HepG2 (cell line): ENCODE data around the gene S100A6. TPM values are rescaled to one million over a fixed set of nuclear protein-coding genes. Genes with fewer than 3 reads are reported as not detected.

ENCODE experiments used
- BCL6 ChIP-seq: IDR thresholded peaks from 2 replicates; pipeline ENCODE4 v1.6.1; 2016; ENCODE audit warnings: missing genetic modification reagents, missing compliant biosample characterization
- CBFB ChIP-seq: sonication (generic); formaldehyde crosslinking; IDR thresholded peaks from 2 replicates; pipeline ENCODE4 v1.4.0; 2020; ENCODE audit warnings: missing genetic modification reagents
- CBX2 ChIP-seq, 2 experiments: fragments of 200-600 bp in 1 of 2; sonication (generic); formaldehyde crosslinking in 1 of 2; IDR thresholded peaks; 2 replicates each; pipeline versions ENCODE4 v1.7.0 to v1.8.1; 2018 to 2022; ENCODE audit warnings: low read depth in 2 of 2, low read length in 1 of 2, mild to moderate bottlenecking in 1 of 2, missing genetic modification reagents in 1 of 2
- CCDC6 ChIP-seq: sonication (generic); formaldehyde crosslinking; IDR thresholded peaks from 2 replicates; pipeline ENCODE4 v1.8.1; 2022; ENCODE audit warnings: mild to moderate bottlenecking, missing genetic modification reagents, moderate library complexity
- CENPX ChIP-seq: sonication (generic); formaldehyde crosslinking; IDR thresholded peaks from 2 replicates; pipeline ENCODE4 v1.9.0; 2021; ENCODE audit warnings: mild to moderate bottlenecking, missing genetic modification reagents, moderate library complexity
- DBP ChIP-seq: sonication (generic); formaldehyde crosslinking; IDR thresholded peaks from 2 replicates; pipeline ENCODE4 v1.4.0; 2020; ENCODE audit warnings: missing genetic modification reagents; ENCODE audit errors: not compliant biosample characterization
- KLF16 ChIP-seq, 2 experiments: sonication (generic) in 1 of 2; formaldehyde crosslinking in 1 of 2; IDR thresholded peaks; 2 replicates each; pipeline versions ENCODE4 v1.6.1 to v1.8.0; 2016 to 2023; ENCODE audit warnings: missing genetic modification reagents in 2 of 2, missing compliant biosample characterization in 1 of 2
- SALL1 ChIP-seq: sonication (generic); formaldehyde crosslinking; IDR thresholded peaks from 2 replicates; pipeline ENCODE4 v1.8.0; 2022; ENCODE audit warnings: mild to moderate bottlenecking, missing genetic modification reagents
- SRSF4 ChIP-seq: fragments of 200-400 bp; formaldehyde crosslinking; IDR thresholded peaks from one replicate; pipeline ENCODE4 v1.6.1; 2018; ENCODE audit warnings: mild to moderate bottlenecking, low read depth, low read length, moderate library complexity; ENCODE audit not compliant: poor library complexity, severe bottlenecking
- ZBTB7B ChIP-seq: sonication (generic); formaldehyde crosslinking; IDR thresholded peaks from 2 replicates; pipeline ENCODE4 v1.4.0; 2020; ENCODE audit warnings: missing genetic modification reagents
- ZFAT ChIP-seq: sonication (generic); formaldehyde crosslinking; conservative IDR thresholded peaks from 2 replicates; pipeline ENCODE4 v1.8.1; 2023; ENCODE audit warnings: missing genetic modification reagents, inconsistent platforms
- ZFY ChIP-seq: sonication (generic); formaldehyde crosslinking; IDR thresholded peaks from 2 replicates; pipeline ENCODE4 v1.4.0; 2020; ENCODE audit warnings: missing genetic modification reagents
- ZNF614 ChIP-seq: IDR thresholded peaks from 2 replicates; pipeline ENCODE4 v1.6.1; 2018; ENCODE audit warnings: missing biosample characterization, missing genetic modification reagents, inconsistent platforms, borderline replicate concordance
- ZNF687 ChIP-seq: sonication (generic); formaldehyde crosslinking; IDR thresholded peaks from 2 replicates; pipeline ENCODE4 v1.5.1; 2020; ENCODE audit warnings: mild to moderate bottlenecking, missing genetic modification reagents, moderate library complexity
- polyA plus RNA-seq, 8 experiments: library from polyadenylated mRNA; depleted of rRNA in 3 of 8; stranded (reverse) in 7 of 8; unstranded in 1 of 8; fragments of >200 nt; fragmentation: Illumina TruSeq in 4 of 8; extraction: Trizol in 4 of 8; gene quantifications; 2 replicates each; pipeline versions ENCODE4 v1.2.1 to v1.2.3, GENCODE V29; 2011 to 2016; ENCODE audit warnings: low read depth in 4 of 8, missing spikeins in 1 of 8, mixed read lengths in 1 of 8; ENCODE audit not compliant: insufficient read depth in 1 of 8
- total RNA-seq, 5 experiments: library from RNA; depleted of rRNA; stranded (reverse); fragments of >200 nt; fragmentation: Illumina TruSeq; extraction: Trizol; gene quantifications; 2 replicates each; pipeline ENCODE4 v1.2.3, GENCODE V29; 2016; ENCODE audit warnings: low read depth in 1 of 5
- TF ChIP-seq, protein P1 (sequence below): IDR thresholded peaks from 2 replicates; pipeline ENCODE4 v1.6.1; 2016; ENCODE audit warnings: mild to moderate bottlenecking, missing biosample characterization, missing genetic modification reagents
- TF ChIP-seq, protein P2 (sequence below), 2 experiments: sonication (generic) in 1 of 2; formaldehyde crosslinking in 1 of 2; IDR thresholded peaks; 2 replicates each; pipeline versions ENCODE4 v1.4.0 to v1.6.1; 2018 to 2020; ENCODE audit warnings: missing genetic modification reagents in 2 of 2, borderline replicate concordance in 1 of 2, low read depth in 1 of 2, mild to moderate bottlenecking in 1 of 2, missing biosample characterization in 1 of 2
- TF ChIP-seq, protein P3 (sequence below): sonication (generic); formaldehyde crosslinking; IDR thresholded peaks from 2 replicates; pipeline ENCODE4 v1.5.1; 2020; ENCODE audit warnings: mild to moderate bottlenecking, moderate library complexity, missing genetic modification reagents
- TF ChIP-seq, protein P4 (sequence below): IDR thresholded peaks from 2 replicates; pipeline ENCODE4 v1.6.1; 2016; ENCODE audit warnings: missing compliant biosample characterization, missing genetic modification reagents, borderline replicate concordance

S100A6 gene
- total and polyA plus RNA-seq, 2 of the 13 experiments (the other 11 are each of a cell fraction or from before 2014, with no cell fraction given) = 72.9 to 85.0 TPM

- TF ChIP-seq, protein P1, sequence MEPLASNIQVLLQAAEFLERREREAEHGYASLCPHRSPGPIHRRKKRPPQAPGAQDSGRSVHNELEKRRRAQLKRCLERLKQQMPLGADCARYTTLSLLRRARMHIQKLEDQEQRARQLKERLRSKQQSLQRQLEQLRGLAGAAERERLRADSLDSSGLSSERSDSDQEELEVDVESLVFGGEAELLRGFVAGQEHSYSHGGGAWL (CRISPR knock-in tag) = peak; percentile 75; the same call in 1 of the 2 replicates
- TF ChIP-seq KLF16 (CRISPR knock-in tag; IDR thresholded peaks at IDR 0.05) = peak in 1 of 2 experiments; percentile 69; a peak in 2 of 4 replicates
- TF ChIP-seq ZFAT (CRISPR knock-in tag) = no peak
- TF ChIP-seq, protein P2, sequence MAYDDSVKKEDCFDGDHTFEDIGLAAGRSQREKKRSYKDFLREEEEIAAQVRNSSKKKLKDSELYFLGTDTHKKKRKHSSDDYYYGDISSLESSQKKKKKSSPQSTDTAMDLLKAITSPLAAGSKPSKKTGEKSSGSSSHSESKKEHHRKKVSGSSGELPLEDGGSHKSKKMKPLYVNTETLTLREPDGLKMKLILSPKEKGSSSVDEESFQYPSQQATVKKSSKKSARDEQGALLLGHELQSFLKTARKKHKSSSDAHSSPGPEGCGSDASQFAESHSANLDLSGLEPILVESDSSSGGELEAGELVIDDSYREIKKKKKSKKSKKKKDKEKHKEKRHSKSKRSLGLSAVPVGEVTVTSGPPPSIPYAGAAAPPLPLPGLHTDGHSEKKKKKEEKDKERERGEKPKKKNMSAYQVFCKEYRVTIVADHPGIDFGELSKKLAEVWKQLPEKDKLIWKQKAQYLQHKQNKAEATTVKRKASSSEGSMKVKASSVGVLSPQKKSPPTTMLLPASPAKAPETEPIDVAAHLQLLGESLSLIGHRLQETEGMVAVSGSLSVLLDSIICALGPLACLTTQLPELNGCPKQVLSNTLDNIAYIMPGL (CRISPR knock-in tag; IDR thresholded peaks at IDR 0.05; ENCODE audit: borderline replicate concordance in 1 of 2, low read depth in 1 of 2) = peak; percentile 73 to 88; a peak in 3 of 4 replicates
- 0 out of 2 replicates have a peak, but pooled peaks have one; percentile 7 for TF ChIP-seq BCL6 (CRISPR knock-in tag)
- TF ChIP-seq ZFY (CRISPR knock-in tag) = peak; percentile 61; the same call in 1 of the 2 replicates
- peak; percentile 71 for TF ChIP-seq SALL1 (CRISPR knock-in tag)
- no peak for TF ChIP-seq SRSF4
- no peak for TF ChIP-seq CBX2 (IDR thresholded peaks at IDR 0.05; ENCODE audit: low read depth, low read length)
- TF ChIP-seq CBX2 (CRISPR knock-in tag; IDR thresholded peaks at IDR 0.05; ENCODE audit: low read depth) = no peak
- peak; percentile 85 for TF ChIP-seq ZBTB7B
- peak; percentile 82 for TF ChIP-seq ZNF687 (CRISPR knock-in tag)
- TF ChIP-seq ZNF614 (CRISPR knock-in tag) = peak; percentile 54
- TF ChIP-seq DBP = no peak
- peak; percentile 51; the same call in 1 of the 2 replicates for TF ChIP-seq CCDC6 (CRISPR knock-in tag)
- TF ChIP-seq CENPX = no peak
- TF ChIP-seq, protein P3, sequence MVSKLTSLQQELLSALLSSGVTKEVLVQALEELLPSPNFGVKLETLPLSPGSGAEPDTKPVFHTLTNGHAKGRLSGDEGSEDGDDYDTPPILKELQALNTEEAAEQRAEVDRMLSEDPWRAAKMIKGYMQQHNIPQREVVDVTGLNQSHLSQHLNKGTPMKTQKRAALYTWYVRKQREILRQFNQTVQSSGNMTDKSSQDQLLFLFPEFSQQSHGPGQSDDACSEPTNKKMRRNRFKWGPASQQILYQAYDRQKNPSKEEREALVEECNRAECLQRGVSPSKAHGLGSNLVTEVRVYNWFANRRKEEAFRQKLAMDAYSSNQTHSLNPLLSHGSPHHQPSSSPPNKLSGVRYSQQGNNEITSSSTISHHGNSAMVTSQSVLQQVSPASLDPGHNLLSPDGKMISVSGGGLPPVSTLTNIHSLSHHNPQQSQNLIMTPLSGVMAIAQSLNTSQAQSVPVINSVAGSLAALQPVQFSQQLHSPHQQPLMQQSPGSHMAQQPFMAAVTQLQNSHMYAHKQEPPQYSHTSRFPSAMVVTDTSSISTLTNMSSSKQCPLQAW (CRISPR knock-in tag) = peak; percentile 49; the same call in 1 of the 2 replicates
- TF ChIP-seq CBFB (CRISPR knock-in tag) = no peak
- TF ChIP-seq, protein P4, sequence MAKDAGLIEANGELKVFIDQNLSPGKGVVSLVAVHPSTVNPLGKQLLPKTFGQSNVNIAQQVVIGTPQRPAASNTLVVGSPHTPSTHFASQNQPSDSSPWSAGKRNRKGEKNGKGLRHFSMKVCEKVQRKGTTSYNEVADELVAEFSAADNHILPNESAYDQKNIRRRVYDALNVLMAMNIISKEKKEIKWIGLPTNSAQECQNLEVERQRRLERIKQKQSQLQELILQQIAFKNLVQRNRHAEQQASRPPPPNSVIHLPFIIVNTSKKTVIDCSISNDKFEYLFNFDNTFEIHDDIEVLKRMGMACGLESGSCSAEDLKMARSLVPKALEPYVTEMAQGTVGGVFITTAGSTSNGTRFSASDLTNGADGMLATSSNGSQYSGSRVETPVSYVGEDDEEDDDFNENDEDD (CRISPR knock-in tag) = peak; percentile 80; the same call in 1 of the 2 replicates
Observed at GRCh38 chr1:153510984-153511410, 24.8 kb downstream of the S100A6 start (continued).
